Fibroblast of lung (primary cell): ENCODE measurements around the gene PDSS1. TPM values are rescaled to one million over a fixed set of nuclear protein-coding genes. Genes with fewer than 3 reads are reported as not detected.

Experiments used
- DNase-seq, 2 donors: peaks; one replicate each; pipeline versions ENCODE4 v3.0.0 to v3.0.0-alpha.2; 2010; ENCODE audit warnings: low read depth in 2 of 2
- H2AFZ ChIP-seq: 2 replicates; pipeline ENCODE4 v1.5.1; 2012; ENCODE audit warnings: low read length, control low read depth, inconsistent platforms
- H3K27ac ChIP-seq: 2 replicates; pipeline ENCODE4 v1.5.1; 2011; ENCODE audit warnings: low read length, control low read depth; ENCODE audit not compliant: insufficient read depth
- H3K27me3 ChIP-seq: 2 replicates; pipeline ENCODE4 v1.5.1; 2011; ENCODE audit warnings: mild to moderate bottlenecking, low read length; ENCODE audit not compliant: control insufficient read depth, insufficient read depth
- H3K36me3 ChIP-seq: 2 replicates; pipeline ENCODE4 v1.5.1; 2011; ENCODE audit warnings: low read length; ENCODE audit not compliant: control insufficient read depth, insufficient read depth
- H3K4me1 ChIP-seq: 2 replicates; pipeline ENCODE4 v1.5.1; 2011; ENCODE audit warnings: low read length; ENCODE audit not compliant: control insufficient read depth, insufficient read depth; ENCODE audit errors: extremely low read depth
- H3K4me2 ChIP-seq: 2 replicates; pipeline ENCODE4 v1.5.1; 2011; ENCODE audit warnings: low read length, control low read depth; ENCODE audit not compliant: insufficient read depth; ENCODE audit errors: extremely low read depth
- H3K4me3 ChIP-seq, 4 experiments: fragments of 200-600 bp in 1 of 4; sonication (generic) in 1 of 4; replicated peaks in 1 of 4; 2 replicates each; pipeline ENCODE4 v1.5.1; 2011 to 2016; ENCODE audit warnings: low read length in 4 of 4, low read depth in 3 of 4, mild to moderate bottlenecking in 3 of 4, control low read depth in 2 of 4, inconsistent platforms in 1 of 4, mixed read lengths in 1 of 4; ENCODE audit not compliant: insufficient read depth in 1 of 4; ENCODE audit errors: control extremely low read depth in 1 of 4
- H3K79me2 ChIP-seq: 2 replicates; pipeline ENCODE4 v1.5.1; 2012; ENCODE audit warnings: mild to moderate bottlenecking, low read length, inconsistent platforms; ENCODE audit not compliant: control insufficient read depth, insufficient read depth
- H3K9ac ChIP-seq: 2 replicates; pipeline ENCODE4 v1.5.1; 2011; ENCODE audit warnings: mild to moderate bottlenecking, low read length, control low read depth; ENCODE audit not compliant: insufficient read depth
- H3K9me3 ChIP-seq: 2 replicates; pipeline ENCODE4 v1.5.1; 2012; ENCODE audit warnings: low read depth, low read length; ENCODE audit not compliant: control insufficient read depth, insufficient read depth
- H4K20me1 ChIP-seq: 2 replicates; pipeline ENCODE4 v1.5.1; 2011; ENCODE audit warnings: low read length; ENCODE audit not compliant: control insufficient read depth, insufficient read depth; ENCODE audit errors: extremely low read depth
- CTCF ChIP-seq, 2 donors: IDR thresholded peaks in 1 of 2; conservative IDR thresholded peaks in 1 of 2; 1 replicate in 1 of 2; 2 replicates in 1 of 2; pipeline ENCODE4 v1.5.1; 2011 to 2012; ENCODE audit warnings: low read length in 2 of 2, control low read depth in 1 of 2, inconsistent platforms in 1 of 2, low read depth in 1 of 2, mild to moderate bottlenecking in 1 of 2
- EZH2 ChIP-seq: IDR thresholded peaks from 2 replicates; pipeline ENCODE4 v1.5.1; 2012; ENCODE audit warnings: low read length, control low read depth, mild to moderate bottlenecking; ENCODE audit errors: missing control alignments
- polyA plus RNA-seq, 2 donors: library from polyadenylated mRNA; depleted of rRNA in 1 of 2; stranded (reverse) in 1 of 2; unstranded in 1 of 2; fragments of >200 nt; gene quantifications; 2 replicates each; pipeline ENCODE4 v1.2.1, GENCODE V29; 2011 to 2012; ENCODE audit warnings: missing spikeins in 1 of 2
- total RNA-seq: library from RNA; depleted of rRNA; stranded (reverse); fragments of >200 nt; gene quantifications from 2 replicates; pipeline ENCODE4 v1.2.1, GENCODE V29; 2014

The PDSS1 gene
- total and polyA plus RNA-seq, 2 donors (not counting 1 experiment from before 2014, with no cell fraction given) = 1.8 to 11.1 TPM

- Histone ChIP-seq H3K4me1 (peaks cover 5% of the 10 kb centered on the region), H2AFZ (no peak overlapping the region), H3K4me2 (no peak overlapping the region), H3K9ac (no peak overlapping the region), H3K9me3 (no peaks in the 10 kb centered on the region), H3K4me3 (no peak overlapping the region), H4K20me1 (no peaks in the 10 kb centered on the region), H3K36me3 (no peaks in the 10 kb centered on the region), H3K79me2 (peaks cover 26% of the 10 kb centered on the region), H3K27ac (no peak overlapping the region), H3K27me3 (no peaks in the 10 kb centered on the region)
- TF ChIP-seq CTCF (conservative IDR thresholded peaks at IDR 0.05 in 1 of 2, IDR thresholded peaks at IDR 0.05 in 1 of 2; ENCODE audit: low read depth in 1 of 2, low read length in 2 of 2) = no peak
- TF ChIP-seq EZH2 = no peak
- DNase-seq = peak in 1 of 2 donors; percentile 61
Observed at GRCh38 chr10:26776258-26776657, 78.8 kb downstream of the PDSS1 start.

GRCh38 chr10:26777686-26778085 lies 80.2 kb downstream of the PDSS1 start:
- Histone ChIP-seq H2AFZ (no peak overlapping the region), H3K4me1 (peaks cover 10% of the 10 kb centered on the region), H3K9me3 (no peaks in the 10 kb centered on the region), H3K9ac (no peak overlapping the region), H3K4me3 (no peak overlapping the region), H3K79me2 (peaks cover 32% of the 10 kb centered on the region), H3K27me3 (no peaks in the 10 kb centered on the region), H3K36me3 (no peaks in the 10 kb centered on the region), H3K27ac (no peak overlapping the region), H4K20me1 (no peaks in the 10 kb centered on the region), H3K4me2 (no peak overlapping the region)
- no peak for TF ChIP-seq CTCF (conservative IDR thresholded peaks at IDR 0.05 in 1 of 2, IDR thresholded peaks at IDR 0.05 in 1 of 2; ENCODE audit: low read depth in 1 of 2, low read length in 2 of 2)
- no peak for DNase-seq

- H3K79me2 ChIP-seq = peaks cover 43% of the 10 kb centered on the region
- DNase-seq = no peak
- no peak overlapping the region for H2AFZ ChIP-seq
- H4K20me1 ChIP-seq = no peaks in the 10 kb centered on the region
- H3K27ac ChIP-seq = no peak overlapping the region
- TF ChIP-seq CTCF (conservative IDR thresholded peaks at IDR 0.05 in 1 of 2, IDR thresholded peaks at IDR 0.05 in 1 of 2; ENCODE audit: low read depth in 1 of 2, low read length in 2 of 2) = no peak
- no peak for TF ChIP-seq EZH2
- H3K4me3 ChIP-seq = no peak overlapping the region
- no peaks in the 10 kb centered on the region for H3K9me3 ChIP-seq
- peaks cover 10% of the 10 kb centered on the region for H3K4me1 ChIP-seq
- H3K27me3 ChIP-seq = no peaks in the 10 kb centered on the region
- no peak overlapping the region for H3K4me2 ChIP-seq
- H3K9ac ChIP-seq = no peak overlapping the region
- no peaks in the 10 kb centered on the region for H3K36me3 ChIP-seq
Observed at GRCh38 chr10:26779176-26779860, 81.8 kb downstream of the PDSS1 start.
